GM12891 (cell line): Measurements from ENCODE around the gene RBMS3.

Source experiments
- POLR2A ChIP-seq: IDR thresholded peaks from 2 replicates; pipeline ENCODE4 v1.6.1; 2011; ENCODE audit warnings: low read depth, low read length, control low read depth
- POLR2AphosphoS5 ChIP-seq: IDR thresholded peaks from 2 replicates; pipeline ENCODE4 v1.6.1; 2011; ENCODE audit warnings: low read depth, low read length, control low read depth
- SPI1 ChIP-seq: IDR thresholded peaks from 2 replicates; pipeline ENCODE4 v1.6.1; 2011; ENCODE audit warnings: low read depth, low read length, control low read depth
- TAF1 ChIP-seq: IDR thresholded peaks from 2 replicates; pipeline ENCODE4 v1.6.1; 2011; ENCODE audit warnings: low read depth, low read length, control low read depth

GRCh38 chr3:29605845-29606244, 325.0 kb downstream of the RBMS3 start:
- no peak for TF ChIP-seq POLR2A
- no peak for TF ChIP-seq POLR2AphosphoS5
- TF ChIP-seq TAF1 = no peak
- no peak for TF ChIP-seq SPI1
